GM12878 (cell line): ENCODE data around the gene IKBIP. TPM values are rescaled to one million over a fixed set of nuclear protein-coding genes. Genes with fewer than 3 reads are reported as not detected.

Experiments used
- BACH1 ChIP-seq: fragments of 450-650 bp; IDR thresholded peaks from 2 replicates; pipeline ENCODE4 v1.6.1; 2017; ENCODE audit warnings: mild to moderate bottlenecking, borderline replicate concordance
- CBX3 ChIP-seq: fragments of 200-600 bp; sonication (generic); IDR thresholded peaks from 2 replicates; pipeline ENCODE4 v1.6.1; 2016; ENCODE audit warnings: low read depth, borderline replicate concordance
- CUX1 ChIP-seq: IDR thresholded peaks from 2 replicates; pipeline ENCODE4 v1.6.1; 2012; ENCODE audit warnings: improper control_type of control experiment, low read depth, low read length; ENCODE audit not compliant: insufficient replicate concordance
- EP300 ChIP-seq, 2 experiments: fragments of 150-350 bp in 1 of 2; IDR thresholded peaks; 2 replicates each; pipeline ENCODE4 v1.6.1; 2011 to 2012; ENCODE audit warnings: low read depth in 2 of 2, low read length in 2 of 2, borderline replicate concordance in 1 of 2, improper control_type of control experiment in 1 of 2, inconsistent platforms in 1 of 2; ENCODE audit not compliant: control insufficient read depth in 1 of 2
- FOXK2 ChIP-seq: fragments of 450-650 bp; IDR thresholded peaks from 2 replicates; pipeline ENCODE4 v1.6.1; 2017; ENCODE audit warnings: mild to moderate bottlenecking, moderate library complexity
- GATAD2B ChIP-seq: fragments of 450-650 bp; conservative IDR thresholded peaks from 2 replicates; pipeline ENCODE4 v1.6.1; 2017; ENCODE audit warnings: low read depth, mild to moderate bottlenecking, moderate library complexity
- JUNB ChIP-seq: IDR thresholded peaks from 2 replicates; pipeline ENCODE4 v1.6.1; 2016; ENCODE audit warnings: antibody characterized with exemption, mild to moderate bottlenecking
- LARP7 ChIP-seq: fragments of 450-650 bp; IDR thresholded peaks from 2 replicates; pipeline ENCODE4 v1.6.1; 2017; ENCODE audit warnings: mild to moderate bottlenecking
- NR2F1 ChIP-seq: fragments of 450-650 bp; conservative IDR thresholded peaks from 2 replicates; pipeline ENCODE4 v1.6.1; 2017; ENCODE audit warnings: mild to moderate bottlenecking
- NRF1 ChIP-seq: conservative IDR thresholded peaks from 2 replicates; pipeline ENCODE4 v1.6.1; 2011; ENCODE audit warnings: mild to moderate bottlenecking, low read depth, low read length, improper control_type of control experiment
- PML ChIP-seq: IDR thresholded peaks from 2 replicates; pipeline ENCODE4 v1.6.1; 2012; ENCODE audit warnings: low read length, inconsistent platforms
- RCOR1 ChIP-seq: conservative IDR thresholded peaks from 2 replicates; pipeline ENCODE4 v1.6.1; 2012; ENCODE audit warnings: low read depth, low read length, improper control_type of control experiment
- SMAD5 ChIP-seq: IDR thresholded peaks from 2 replicates; pipeline ENCODE4 v1.6.1; 2016; ENCODE audit warnings: antibody characterized with exemption, low read depth
- SRF ChIP-seq, 2 experiments: IDR thresholded peaks; 2 replicates each; pipeline ENCODE4 v1.6.1; 2011; ENCODE audit warnings: low read depth in 2 of 2, low read length in 2 of 2, mild to moderate bottlenecking in 1 of 2, moderate library complexity in 1 of 2
- TAF1 ChIP-seq: IDR thresholded peaks from 2 replicates; pipeline ENCODE4 v1.6.1; 2011; ENCODE audit warnings: mild to moderate bottlenecking, low read depth, low read length, borderline replicate concordance
- TCF3 ChIP-seq: IDR thresholded peaks from 2 replicates; pipeline ENCODE4 v1.6.1; 2012; ENCODE audit warnings: low read depth, mild to moderate bottlenecking, low read length, borderline replicate concordance; ENCODE audit not compliant: insufficient read depth
- YY1 ChIP-seq: IDR thresholded peaks from 2 replicates; pipeline ENCODE4 v1.6.1; 2011; ENCODE audit warnings: low read depth, mild to moderate bottlenecking, low read length
- ZNF274 ChIP-seq: IDR thresholded peaks from one replicate; pipeline ENCODE4 v1.8.0; 2011; ENCODE audit not compliant: insufficient read length, insufficient read depth
- polyA plus RNA-seq, 11 experiments: library from polyadenylated mRNA; depleted of rRNA in 4 of 11; unstranded in 6 of 11; stranded (reverse) in 5 of 11; fragments of >200 nt; fragmentation: Nextera tagmentation in 4 of 11; fragmentation: Illumina TruSeq in 1 of 11; extraction: Ambion mirVana in 4 of 11; extraction: Trizol in 1 of 11; gene quantifications; 1 replicate in 1 of 11; 2 replicates in 10 of 11; pipeline versions ENCODE4 v1.2.1 to v1.2.3, GENCODE V29; 2011 to 2016; ENCODE audit warnings: inconsistent platforms in 2 of 11, missing spikeins in 2 of 11, low read depth in 1 of 11
- total RNA-seq, 4 experiments: library from RNA; depleted of rRNA in 3 of 4; stranded (reverse); fragments of >200 nt in 3 of 4; fragmentation: Illumina TruSeq in 1 of 4; extraction: Trizol in 1 of 4; gene quantifications; 2 replicates each; pipeline versions ENCODE4 v1.2.1 to v1.2.3, GENCODE V29; 2013 to 2021
- TF ChIP-seq, protein P1 (sequence below): fragments of 450-650 bp; IDR thresholded peaks from 2 replicates; pipeline ENCODE4 v1.6.1; 2017; ENCODE audit warnings: mild to moderate bottlenecking, moderate library complexity
- TF ChIP-seq, protein P2 (sequence below): fragments of 450-650 bp; IDR thresholded peaks from 2 replicates; pipeline ENCODE4 v1.6.1; 2017; ENCODE audit warnings: low read depth, mild to moderate bottlenecking, moderate library complexity

The IKBIP gene
- total and polyA plus RNA-seq, 10 of the 15 experiments (the other 5 are each of a cell fraction or from before 2014, with no cell fraction given) = 5.4 to 34.5 (median 18.4) TPM

DNA sequence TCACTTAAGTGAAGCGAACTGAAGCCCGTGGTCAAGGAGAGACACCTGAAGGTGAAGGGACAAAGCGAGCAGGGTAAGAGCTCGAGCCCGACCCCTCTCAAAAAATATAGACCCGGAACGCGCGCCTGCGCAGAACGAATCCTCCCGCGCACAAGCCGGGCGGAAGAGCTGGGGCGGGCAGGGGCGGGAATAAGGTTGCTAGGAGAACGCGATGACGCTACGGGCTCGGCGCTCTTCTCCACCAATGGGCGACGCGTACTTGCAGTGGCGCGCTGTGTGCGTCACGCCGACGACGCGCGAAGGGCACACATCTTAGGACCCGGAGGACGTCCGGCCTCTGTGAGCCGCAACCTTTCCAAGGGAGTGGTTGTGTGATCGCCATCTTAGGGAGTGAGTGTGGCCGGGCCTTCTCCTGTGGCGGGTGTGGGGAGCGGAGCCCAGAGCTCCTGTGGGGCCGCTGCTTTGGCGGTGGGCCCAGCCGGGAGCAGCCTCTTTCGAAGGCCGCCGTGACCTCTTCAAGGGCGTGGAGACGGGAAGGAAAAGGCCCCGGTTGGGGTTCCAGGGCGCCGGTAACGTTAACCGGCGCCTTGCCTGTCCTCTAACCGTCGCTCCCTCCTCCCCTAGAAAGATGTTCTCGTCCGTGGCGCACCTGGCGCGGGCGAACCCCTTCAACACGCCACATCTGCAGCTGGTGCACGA lies 51.1 kb downstream of the IKBIP start, which contains the start of gene SLC25A3 (continued):
- TF ChIP-seq JUNB = no peak
- TF ChIP-seq, protein P1, sequence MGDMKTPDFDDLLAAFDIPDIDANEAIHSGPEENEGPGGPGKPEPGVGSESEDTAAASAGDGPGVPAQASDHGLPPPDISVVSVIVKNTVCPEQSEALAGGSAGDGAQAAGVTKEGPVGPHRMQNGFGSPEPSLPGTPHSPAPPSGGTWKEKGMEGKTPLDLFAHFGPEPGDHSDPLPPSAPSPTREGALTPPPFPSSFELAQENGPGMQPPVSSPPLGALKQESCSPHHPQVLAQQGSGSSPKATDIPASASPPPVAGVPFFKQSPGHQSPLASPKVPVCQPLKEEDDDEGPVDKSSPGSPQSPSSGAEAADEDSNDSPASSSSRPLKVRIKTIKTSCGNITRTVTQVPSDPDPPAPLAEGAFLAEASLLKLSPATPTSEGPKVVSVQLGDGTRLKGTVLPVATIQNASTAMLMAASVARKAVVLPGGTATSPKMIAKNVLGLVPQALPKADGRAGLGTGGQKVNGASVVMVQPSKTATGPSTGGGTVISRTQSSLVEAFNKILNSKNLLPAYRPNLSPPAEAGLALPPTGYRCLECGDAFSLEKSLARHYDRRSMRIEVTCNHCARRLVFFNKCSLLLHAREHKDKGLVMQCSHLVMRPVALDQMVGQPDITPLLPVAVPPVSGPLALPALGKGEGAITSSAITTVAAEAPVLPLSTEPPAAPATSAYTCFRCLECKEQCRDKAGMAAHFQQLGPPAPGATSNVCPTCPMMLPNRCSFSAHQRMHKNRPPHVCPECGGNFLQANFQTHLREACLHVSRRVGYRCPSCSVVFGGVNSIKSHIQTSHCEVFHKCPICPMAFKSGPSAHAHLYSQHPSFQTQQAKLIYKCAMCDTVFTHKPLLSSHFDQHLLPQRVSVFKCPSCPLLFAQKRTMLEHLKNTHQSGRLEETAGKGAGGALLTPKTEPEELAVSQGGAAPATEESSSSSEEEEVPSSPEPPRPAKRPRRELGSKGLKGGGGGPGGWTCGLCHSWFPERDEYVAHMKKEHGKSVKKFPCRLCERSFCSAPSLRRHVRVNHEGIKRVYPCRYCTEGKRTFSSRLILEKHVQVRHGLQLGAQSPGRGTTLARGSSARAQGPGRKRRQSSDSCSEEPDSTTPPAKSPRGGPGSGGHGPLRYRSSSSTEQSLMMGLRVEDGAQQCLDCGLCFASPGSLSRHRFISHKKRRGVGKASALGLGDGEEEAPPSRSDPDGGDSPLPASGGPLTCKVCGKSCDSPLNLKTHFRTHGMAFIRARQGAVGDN = peak; percentile 44; the same call in 1 of the 2 replicates
- peak; percentile 95 for TF ChIP-seq YY1
- TF ChIP-seq SRF (IDR thresholded peaks at IDR 0.05; ENCODE audit: low read depth in 2 of 2, low read length in 2 of 2) = 0 out of 4 replicates have a peak, but pooled peaks have one; percentile 10 to 57
- TF ChIP-seq NR2F1 = peak; percentile 63
- no peak for TF ChIP-seq RCOR1
- peak; percentile 66; the same call in 1 of the 2 replicates for TF ChIP-seq LARP7
- no peak for TF ChIP-seq FOXK2
- TF ChIP-seq EP300 (IDR thresholded peaks at IDR 0.05; ENCODE audit: borderline replicate concordance in 1 of 2, control insufficient read depth in 1 of 2, low read depth in 2 of 2, low read length in 2 of 2) = 0 out of 4 replicates have a peak, but pooled peaks of 1 of the 2 experiments have one; percentile 23
- TF ChIP-seq GATAD2B = peak; percentile 59
- no peak for TF ChIP-seq CUX1
- TF ChIP-seq TAF1 = peak; percentile 93
- TF ChIP-seq CBX3 = no peak
- TF ChIP-seq, protein P2, sequence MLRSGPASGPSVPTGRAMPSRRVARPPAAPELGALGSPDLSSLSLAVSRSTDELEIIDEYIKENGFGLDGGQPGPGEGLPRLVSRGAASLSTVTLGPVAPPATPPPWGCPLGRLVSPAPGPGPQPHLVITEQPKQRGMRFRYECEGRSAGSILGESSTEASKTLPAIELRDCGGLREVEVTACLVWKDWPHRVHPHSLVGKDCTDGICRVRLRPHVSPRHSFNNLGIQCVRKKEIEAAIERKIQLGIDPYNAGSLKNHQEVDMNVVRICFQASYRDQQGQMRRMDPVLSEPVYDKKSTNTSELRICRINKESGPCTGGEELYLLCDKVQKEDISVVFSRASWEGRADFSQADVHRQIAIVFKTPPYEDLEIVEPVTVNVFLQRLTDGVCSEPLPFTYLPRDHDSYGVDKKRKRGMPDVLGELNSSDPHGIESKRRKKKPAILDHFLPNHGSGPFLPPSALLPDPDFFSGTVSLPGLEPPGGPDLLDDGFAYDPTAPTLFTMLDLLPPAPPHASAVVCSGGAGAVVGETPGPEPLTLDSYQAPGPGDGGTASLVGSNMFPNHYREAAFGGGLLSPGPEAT = peak; percentile 83
- TF ChIP-seq SMAD5 = peak; percentile 96
- TF ChIP-seq NRF1 = peak; percentile 49
- no peak; the same call in 1 of the 2 replicates for TF ChIP-seq BACH1
- TF ChIP-seq TCF3 = peak; percentile 73; the same call in 1 of the 2 replicates
- TF ChIP-seq ZNF274 = no peak
- TF ChIP-seq PML = peak; percentile 93
